DLD1 (cell line): ENCODE measurements around the gene APBA2.
"Not testable (repeated sequence)": the region's sequence is repeated elsewhere in the genome, so short reads cannot be mapped to it uniquely, and the experiment has no call there.

Source experiments
- in situ Hi-C: cut with HindIII; loops from 2 replicates; pipeline ENCODE4 v1.10.0; 2017; ENCODE audit warnings: low sequenced_read_pairs

Gene APBA2

GRCh38 chr15:28876845-28877185, 9.0 kb upstream of the APBA2 start:
- in situ Hi-C loops, result no loop called here

GRCh38 chr15:28878209-28878608, 7.6 kb upstream of the APBA2 start:
- in situ Hi-C loops, result no loop called here

DNA sequence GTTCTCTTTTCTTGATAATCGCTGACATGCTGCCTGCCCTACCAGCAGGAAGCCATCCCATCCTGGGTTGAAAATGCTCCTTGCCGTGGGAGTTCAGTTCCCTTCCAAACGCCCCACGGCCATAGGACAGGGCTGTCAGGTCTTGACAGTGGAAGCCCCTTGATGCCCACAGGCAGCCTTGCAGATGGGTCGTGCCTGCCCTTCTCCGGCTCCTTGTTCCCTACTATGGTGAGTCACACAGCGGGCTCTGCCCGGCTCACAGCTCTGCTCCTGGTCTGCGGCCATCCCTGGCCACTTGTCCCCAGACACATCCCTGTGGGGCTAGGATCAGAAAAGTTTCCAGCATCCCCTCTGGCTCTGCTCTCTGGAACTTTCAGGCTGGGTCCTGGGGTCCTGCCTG, 6.2 kb upstream of the APBA2 start:
- in situ Hi-C loops, result no loop called here

GRCh38 chr15:28880680-28881079, 5.1 kb upstream of the APBA2 start:
- in situ Hi-C loops, result no loop called here

DNA sequence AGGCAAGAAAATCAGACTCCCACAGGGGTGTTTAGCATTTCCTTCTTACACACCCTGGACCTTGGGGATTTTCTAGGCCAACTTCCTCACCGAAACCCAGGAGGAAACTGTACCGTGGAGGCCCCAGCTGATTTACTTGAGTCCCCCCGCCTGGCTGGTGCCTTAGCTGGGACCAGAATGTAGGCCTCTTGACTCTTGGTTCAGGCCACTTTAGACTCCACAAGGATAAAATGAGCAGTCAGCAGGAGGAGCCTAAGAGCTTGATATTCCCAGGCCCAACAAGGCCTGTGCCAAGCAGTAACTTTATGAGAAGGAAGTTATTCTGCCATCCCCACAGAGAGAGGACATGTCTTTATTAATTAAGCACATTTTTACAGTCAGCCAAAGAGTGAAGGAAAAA, 4.6 kb upstream of the APBA2 start:
- in situ Hi-C loops, result no loop called here

- in situ Hi-C loops, result no loop called here
These were observed 4.2 kb upstream of the APBA2 start for GRCh38 chr15:28881600-28881999.

- in situ Hi-C loops, result no loop called here
These were observed 1.4 kb upstream of the APBA2 start for GRCh38 chr15:28884151-28884940.

DNA sequence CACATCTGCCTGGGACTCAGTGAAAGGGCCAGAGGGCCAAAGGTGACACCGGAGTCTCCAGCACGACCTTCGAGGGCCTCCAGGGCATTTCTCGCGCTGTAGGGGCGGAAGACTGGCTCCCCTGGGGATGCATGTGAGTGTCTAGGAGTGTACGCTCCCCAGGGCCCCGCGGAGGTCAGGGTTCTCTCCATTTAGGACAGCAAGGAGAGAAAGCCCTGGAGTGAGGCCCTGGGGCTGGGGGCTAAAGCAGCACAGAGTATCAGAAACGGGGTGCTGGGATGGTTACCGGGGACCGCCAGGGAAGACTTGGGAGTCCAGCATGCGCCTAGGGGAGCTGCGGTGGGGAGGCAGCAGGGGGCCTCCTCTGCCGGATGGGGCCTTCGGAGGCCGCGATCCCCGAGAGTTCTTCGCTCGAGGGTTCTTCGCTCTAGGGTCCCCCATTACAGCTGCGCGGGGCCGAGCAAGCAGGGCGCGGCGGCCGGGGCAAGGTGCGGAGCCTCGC, 595 bp upstream of the APBA2 start:
- in situ Hi-C loops, result no loop called here

DNA sequence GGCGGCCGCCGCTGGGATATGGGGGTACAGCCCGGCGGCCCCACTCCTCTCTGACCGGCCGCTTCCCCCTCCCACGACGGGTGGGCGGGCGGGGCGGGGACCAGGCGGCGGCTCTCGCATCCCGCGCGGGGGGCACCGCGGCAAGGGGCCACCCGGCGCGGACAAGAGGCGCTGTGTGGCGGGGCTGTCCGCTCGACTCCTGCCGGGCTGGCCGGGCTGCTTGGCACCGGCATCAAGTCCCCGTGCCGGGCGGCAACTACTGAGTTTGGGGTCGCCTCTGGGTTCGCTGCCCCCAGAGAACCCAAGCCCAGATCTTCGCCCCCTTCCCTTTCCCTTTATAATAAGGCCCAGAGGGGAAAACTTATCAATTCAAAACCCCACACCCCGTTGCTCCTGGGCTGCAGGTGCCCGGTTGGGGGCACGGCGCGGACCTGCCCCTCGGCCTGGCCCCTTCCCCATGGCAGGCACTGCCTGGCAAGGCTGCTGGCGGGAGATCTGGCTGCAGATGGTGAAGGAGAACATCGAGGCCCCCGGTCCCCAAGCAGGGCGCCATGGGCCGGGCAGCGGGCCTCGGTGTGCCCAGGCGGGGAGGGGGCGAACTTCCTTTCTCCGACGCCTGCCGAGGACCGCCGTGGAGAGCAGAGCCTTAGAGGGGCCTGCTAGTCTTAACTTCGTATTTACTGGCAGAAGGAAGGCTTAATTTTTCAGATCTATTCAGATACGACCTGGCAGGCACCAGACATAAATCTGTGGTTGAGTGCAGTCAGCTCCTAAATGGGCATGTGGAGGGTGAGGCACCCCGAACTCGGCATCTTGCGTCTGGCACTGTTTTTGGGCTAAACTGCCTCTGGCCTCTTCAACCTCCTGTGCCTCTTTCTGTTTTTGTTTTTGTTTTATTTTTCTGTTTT, 911 bp downstream of the APBA2 start:
- in situ Hi-C loops, result no loop called here

DNA sequence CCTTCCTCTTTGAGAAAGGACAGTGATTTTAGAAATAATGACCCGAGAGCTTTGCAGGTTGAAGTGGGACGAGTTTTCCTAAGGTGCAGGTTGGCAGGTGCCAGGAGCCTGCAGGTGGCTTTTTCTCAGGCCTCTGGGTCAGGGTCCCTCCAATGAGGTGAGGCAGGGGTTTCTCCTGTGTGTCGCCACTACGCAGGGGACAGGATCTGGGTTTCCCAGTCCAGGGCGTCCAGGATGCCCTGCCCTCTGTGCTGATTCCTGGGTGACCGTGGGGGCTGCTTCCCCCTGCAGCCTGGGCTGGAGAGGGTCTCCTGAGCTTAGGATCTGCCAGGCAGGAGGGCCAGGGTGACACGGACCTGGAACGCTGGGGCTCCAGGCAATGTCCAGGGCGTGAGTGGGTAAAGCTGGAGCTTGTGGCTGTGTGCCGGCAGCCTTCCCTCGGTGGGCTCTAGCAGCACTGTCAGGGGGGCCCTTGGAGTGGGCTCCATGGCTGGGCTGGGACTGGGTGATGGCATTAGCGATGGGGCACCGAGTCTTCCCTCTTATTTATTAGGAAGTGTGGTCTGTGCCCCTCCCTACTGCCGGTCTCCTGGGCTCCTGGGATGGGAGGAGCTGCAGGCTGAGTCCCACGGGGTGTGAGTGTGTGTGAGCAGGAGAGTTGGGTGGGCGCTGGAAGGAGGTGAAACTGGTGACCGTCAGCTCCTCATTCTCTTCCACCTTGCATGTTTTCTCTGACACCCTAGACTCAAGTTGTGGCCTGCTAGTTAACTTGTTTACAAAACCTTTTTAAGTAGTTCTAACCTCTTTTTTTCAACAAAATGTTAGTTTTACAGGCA, 1.8 kb downstream of the APBA2 start:
- in situ Hi-C loops, result no loop called here

GRCh38 chr15:28888302-28888894, 2.6 kb downstream of the APBA2 start:
- in situ Hi-C loops, result no loop called here

GRCh38 chr15:28888900-28889299, 3.1 kb downstream of the APBA2 start:
- in situ Hi-C loops, result no loop called here

DNA sequence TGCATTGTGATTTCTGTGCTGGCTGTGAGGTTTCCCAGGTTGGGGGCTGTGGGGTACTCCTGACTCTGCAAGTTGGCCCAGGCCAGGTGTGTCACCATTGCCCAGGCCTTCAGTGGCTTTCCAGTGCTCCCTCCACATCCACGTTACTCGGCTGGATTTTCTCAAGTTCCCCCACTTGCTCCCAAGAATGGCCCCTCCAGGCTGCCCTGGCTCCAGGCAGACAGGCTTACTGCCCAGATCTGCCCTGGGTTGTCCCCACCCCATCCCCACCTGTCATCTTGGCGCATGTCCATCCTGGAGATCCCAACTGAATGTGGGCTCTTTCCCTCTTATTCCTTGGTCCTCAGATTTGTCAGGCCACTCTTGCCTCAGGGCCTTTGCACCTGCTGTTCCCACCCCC, 3.6 kb downstream of the APBA2 start:
- in situ Hi-C loops, result no loop called here

- in situ Hi-C loops, result not testable (repeated sequence)
These were observed 4.1 kb downstream of the APBA2 start for GRCh38 chr15:28889871-28890270.

DNA sequence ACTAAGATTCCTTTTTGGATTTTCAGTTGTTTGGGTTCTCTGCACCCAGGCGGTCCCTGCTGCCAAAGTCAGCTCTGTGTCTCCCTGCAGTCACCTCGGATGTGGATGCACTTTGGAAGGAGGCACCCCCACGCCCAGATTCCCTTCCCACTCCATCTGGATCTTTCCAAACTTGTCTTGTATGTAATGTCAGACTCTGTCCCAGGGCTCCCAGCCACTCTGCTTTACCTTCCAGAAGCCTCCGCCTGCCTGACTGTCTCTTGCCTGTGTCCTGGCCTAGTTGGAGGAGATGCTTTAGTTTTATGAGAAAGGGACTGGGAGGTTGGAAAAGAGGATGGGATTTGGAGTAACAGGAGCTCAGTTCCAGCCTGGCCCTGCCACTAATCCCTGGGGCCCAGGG, 4.5 kb downstream of the APBA2 start:
- in situ Hi-C loops, result not testable (repeated sequence)

DNA sequence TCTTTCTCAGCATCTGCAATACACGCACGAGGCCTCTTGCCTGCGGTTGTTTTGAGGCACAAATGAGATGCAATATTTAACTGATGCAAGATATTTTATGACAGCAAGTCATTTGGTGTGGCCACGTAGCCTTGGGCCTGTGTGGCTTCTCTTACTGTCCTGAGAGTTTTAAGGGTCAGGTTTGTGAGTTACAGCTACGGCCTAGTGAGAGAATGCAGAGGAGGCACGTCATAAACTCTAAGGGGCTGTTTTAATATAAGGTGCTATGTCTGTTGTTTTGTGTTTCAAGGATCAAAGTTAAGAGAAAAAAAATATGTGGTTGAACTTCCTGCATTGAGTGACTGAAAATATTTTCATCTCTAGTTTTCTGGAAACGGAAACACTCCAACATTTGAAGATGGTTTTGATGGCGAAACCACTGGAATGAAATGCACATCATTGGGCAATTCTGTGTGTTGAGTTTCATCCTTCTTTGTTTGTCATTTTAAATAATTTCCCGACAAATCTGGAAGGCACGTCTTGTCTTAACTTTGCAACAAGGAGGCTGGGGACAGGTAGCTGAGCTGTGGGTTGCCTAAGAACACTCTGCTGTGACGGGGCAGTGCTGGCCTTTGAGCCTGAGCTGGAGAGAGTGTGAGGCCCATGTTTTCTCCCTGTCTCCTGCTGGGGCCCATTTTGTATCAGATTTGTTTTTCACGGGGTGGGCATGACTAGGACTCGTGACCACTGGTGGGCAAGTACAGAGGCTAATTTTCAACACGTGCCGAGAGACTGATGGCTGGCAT, 5.1 kb downstream of the APBA2 start:
- in situ Hi-C loops, result no loop called here

GRCh38 chr15:28891588-28891987, 5.8 kb downstream of the APBA2 start:
- in situ Hi-C loops, result no loop called here

GRCh38 chr15:28892789-28893610, 7.2 kb downstream of the APBA2 start:
- in situ Hi-C loops, result no loop called here

DNA sequence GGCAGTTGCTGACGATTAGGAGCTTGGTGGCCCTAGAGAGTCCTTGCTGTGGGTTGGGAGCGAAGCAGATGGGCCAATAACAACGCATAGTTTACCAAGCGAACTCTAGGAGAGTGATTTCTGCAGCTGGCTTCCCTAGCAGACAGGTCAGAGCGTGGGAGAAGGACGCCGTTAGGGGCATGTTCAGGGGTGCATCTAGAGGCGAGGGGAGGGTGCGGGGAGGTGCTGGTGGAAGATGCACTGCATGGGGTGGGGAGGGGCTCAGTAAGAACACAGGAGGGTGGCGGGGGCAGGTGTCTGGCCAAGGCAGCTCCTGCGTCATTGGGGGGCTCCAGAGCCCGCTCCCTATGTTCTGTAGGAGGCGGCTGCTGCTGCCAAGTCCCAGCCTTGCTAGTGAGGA, 8.9 kb downstream of the APBA2 start:
- in situ Hi-C loops, result no loop called here
